KBM-7 (cell line): ENCODE results near the gene INF2.
A peak's percentile ranks its signal among the peaks of the same experiment; 100 is the strongest.
"Not testable (repeated sequence)": the region's sequence is repeated elsewhere in the genome, so short reads cannot be mapped to it uniquely, and the experiment has no call there.

ENCODE experiments used
- DNase-seq: peaks from one replicate; pipeline ENCODE4 v3.0.0-alpha.2; 2015
- in situ Hi-C: fragments of 300-500 bp; cut with MboI; formaldehyde crosslinking; loops from 2 replicates; pipeline ENCODE4 v1.14.3; 2020; ENCODE audit warnings: low sequenced_read_pairs, low pct_unique_long_range_greater_than_20kb, mixed read lengths

Gene INF2

GRCh38 chr14:104742586-104743455, 53.4 kb downstream of the INF2 start:
- in situ Hi-C loops, result no loop called here
- DNase-seq, result no peak

- DNase-seq, result no peak
- in situ Hi-C loops, result no loop called here
Observed at GRCh38 chr14:104743461-104744380, 54.3 kb downstream of the INF2 start.

- no peak for DNase-seq
- in situ Hi-C loops, result no loop called here
Observed at GRCh38 chr14:104744484-104744883, 55.1 kb downstream of the INF2 start.

GRCh38 chr14:104745431-104745830, 56.0 kb downstream of the INF2 start:
- in situ Hi-C loops, result no loop called here
- DNase-seq, result no peak

GRCh38 chr14:104746071-104746545, 56.7 kb downstream of the INF2 start:
- DNase-seq, result no peak
- in situ Hi-C loops, result no loop called here

GRCh38 chr14:104746934-104747481, 57.6 kb downstream of the INF2 start:
- in situ Hi-C loops, result no loop called here
- DNase-seq, result no peak

GRCh38 chr14:104747876-104748275, 58.5 kb downstream of the INF2 start:
- no peak for DNase-seq
- in situ Hi-C loops, result no loop called here

GRCh38 chr14:104749111-104749649, 59.8 kb downstream of the INF2 start:
- DNase-seq, result no peak
- in situ Hi-C loops, result no loop called here

GRCh38 chr14:104750056-104750752, 60.8 kb downstream of the INF2 start:
- in situ Hi-C loops, result no loop called here
- DNase-seq, result no peak

- in situ Hi-C loops, DNase-seq: not testable (repeated sequence)
Observed at GRCh38 chr14:104750753-104751057, 61.3 kb downstream of the INF2 start.

GRCh38 chr14:104751539-104752422, 62.4 kb downstream of the INF2 start:
- no peak for DNase-seq
- in situ Hi-C loops, result no loop called here

- in situ Hi-C loops, result no loop called here
- DNase-seq, result no peak
Observed at GRCh38 chr14:104752423-104752734, 63.0 kb downstream of the INF2 start.

- peak; percentile 100 for DNase-seq
- in situ Hi-C loops, result no loop called here
Observed at GRCh38 chr14:104752735-104753527, 63.5 kb downstream of the INF2 start, which contains the start of gene SIVA1. SIVA1 (plus strand) TSS chr14:104753147; CDS start chr14:104753202, 55 bp downstream.

GRCh38 chr14:104753528-104754212, 64.3 kb downstream of the INF2 start:
- DNase-seq, result peak; percentile 15
- in situ Hi-C loops, result no loop called here

- no peak for DNase-seq
Observed at GRCh38 chr14:104754213-104754851, 64.9 kb downstream of the INF2 start.

GRCh38 chr14:104755621-104756020, 66.2 kb downstream of the INF2 start:
- in situ Hi-C loops, result no loop called here
- no peak for DNase-seq

More at GRCh38 chr14:104754213-104754851, 64.9 kb downstream of the INF2 start:
- in situ Hi-C loops, result no loop called here
